Loucy (cell line): Measurements from ENCODE around the gene PLCG2.

Source experiments
- H2AFZ ChIP-seq: fragments of 200-600 bp; sonication (generic); 2 replicates; pipeline ENCODE4 v1.6.0; 2016; ENCODE audit warnings: antibody characterized with exemption, mild to moderate bottlenecking, low read length, moderate library complexity
- H3F3A ChIP-seq: fragments of 200-600 bp; 2 replicates; pipeline ENCODE4 v1.6.0; 2016; ENCODE audit warnings: antibody characterized with exemption, low read depth, mild to moderate bottlenecking
- H3K27me3 ChIP-seq: fragments of 200-600 bp; sonication (generic); 2 replicates; pipeline ENCODE4 v1.6.1; 2014; ENCODE audit warnings: low read length, mild to moderate bottlenecking; ENCODE audit not compliant: insufficient read depth, poor library complexity, severe bottlenecking
- H3K36me3 ChIP-seq: fragments of 200-600 bp; sonication (generic); 2 replicates; pipeline ENCODE4 v1.6.1; 2016; ENCODE audit warnings: low read length; ENCODE audit not compliant: insufficient read depth
- H3K4me1 ChIP-seq: fragments of 200-600 bp; sonication (generic); 2 replicates; pipeline ENCODE4 v1.5.1; 2014; ENCODE audit warnings: low read length, mild to moderate bottlenecking; ENCODE audit not compliant: insufficient read depth, poor library complexity, severe bottlenecking
- H3K4me2 ChIP-seq: fragments of 200-600 bp; sonication (generic); 2 replicates; pipeline ENCODE4 v1.6.0; 2014; ENCODE audit warnings: antibody characterized with exemption, low read length, low read depth, mild to moderate bottlenecking; ENCODE audit not compliant: poor library complexity, severe bottlenecking
- H3K4me3 ChIP-seq: fragments of 200-600 bp; sonication (generic); 2 replicates; pipeline ENCODE4 v1.5.1; 2014; ENCODE audit warnings: low read length, mild to moderate bottlenecking, mixed read lengths; ENCODE audit not compliant: poor library complexity, severe bottlenecking
- H3K79me2 ChIP-seq: fragments of 200-600 bp; sonication (generic); 2 replicates; pipeline ENCODE4 v1.6.1; 2014; ENCODE audit warnings: low read length; ENCODE audit not compliant: insufficient read depth
- H3K9ac ChIP-seq: fragments of 200-600 bp; sonication (generic); 2 replicates; pipeline ENCODE4 v1.6.0; 2014; ENCODE audit warnings: mild to moderate bottlenecking, low read depth, low read length, moderate library complexity; ENCODE audit not compliant: poor library complexity, severe bottlenecking
- H3K9me2 ChIP-seq: fragments of 200-600 bp; sonication (generic); replicated peaks from 2 replicates; pipeline ENCODE4 v1.6.1; 2016; ENCODE audit warnings: low read depth, low read length, mixed read lengths
- H3K9me3 ChIP-seq: fragments of 200-600 bp; sonication (generic); 2 replicates; pipeline ENCODE4 v1.6.1; 2014; ENCODE audit warnings: mild to moderate bottlenecking, antibody characterized with exemption, low read length, low read depth; ENCODE audit not compliant: insufficient read depth
- H4K20me1 ChIP-seq: fragments of 200-600 bp; sonication (generic); 2 replicates; pipeline ENCODE4 v1.6.0; 2014; ENCODE audit warnings: antibody characterized with exemption, low read length, mild to moderate bottlenecking; ENCODE audit not compliant: insufficient read depth, poor library complexity, severe bottlenecking
- EZH2phosphoT487 ChIP-seq: fragments of 200-600 bp; IDR thresholded peaks from 2 replicates; pipeline ENCODE4 v1.6.1; 2018; ENCODE audit warnings: antibody characterized with exemption, mild to moderate bottlenecking, moderate library complexity, borderline replicate concordance
- TF ChIP-seq, protein P1 (sequence below): fragments of 200-600 bp; sonication (generic); conservative IDR thresholded peaks from 2 replicates; pipeline ENCODE4 v1.5.1; 2014; ENCODE audit warnings: mild to moderate bottlenecking, antibody characterized with exemption, low read length

Gene PLCG2

DNA sequence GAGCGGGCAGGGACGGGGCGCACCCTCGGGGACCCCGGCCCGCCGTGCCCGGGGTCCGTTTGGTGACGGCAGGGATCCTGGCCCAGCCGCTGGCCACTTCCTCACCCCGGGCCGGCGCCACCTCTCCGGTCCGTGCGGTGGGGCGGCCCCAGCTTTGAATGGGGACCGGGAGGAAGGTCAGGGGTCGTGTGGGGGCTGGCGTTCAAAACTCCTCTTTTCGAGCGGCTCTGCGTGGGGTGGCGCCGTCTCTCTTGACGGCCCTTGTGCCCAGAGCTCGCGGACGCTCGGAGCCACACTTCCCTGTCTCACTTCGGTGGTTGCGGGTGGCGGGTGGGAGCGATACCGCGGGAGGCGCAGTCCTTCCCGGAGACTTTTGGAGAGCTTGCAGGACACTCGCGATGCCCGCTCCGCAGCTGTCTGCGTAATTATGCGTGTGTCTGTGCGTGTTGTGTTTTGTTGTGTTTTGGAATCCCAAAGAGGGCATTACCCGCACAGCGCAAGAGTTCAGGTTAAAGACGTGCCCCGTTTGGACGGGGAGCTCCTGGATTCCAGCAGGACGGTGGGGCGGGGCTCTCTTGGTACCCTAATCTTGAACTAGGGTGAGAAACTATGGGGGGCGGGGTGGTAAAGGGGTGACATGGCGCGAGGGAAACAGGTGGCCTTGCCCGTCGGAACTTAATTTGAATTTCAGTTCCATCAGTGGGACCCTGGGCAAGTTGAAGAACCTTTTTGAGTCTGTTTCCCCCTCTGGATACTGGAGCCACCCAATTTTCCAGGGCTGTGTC lies 637 bp downstream of the PLCG2 start:
- Histone ChIP-seq H3K27me3 (no peaks in the 10 kb centered on the region), H3F3A (0 out of 2 replicates have a peak, but pooled peaks cover 3% of the 10 kb centered on the region), H2AFZ (peak overlapping the region; percentile 67; the same call in 1 of the 2 replicates), H3K9me3 (no peaks in the 10 kb centered on the region), H3K36me3 (no peaks in the 10 kb centered on the region), H3K4me1 (peaks cover 34% of the 10 kb centered on the region), H3K79me2 (peaks cover 15% of the 10 kb centered on the region; the same call in 1 of the 2 replicates), H3K9me2 (no peaks in the 10 kb centered on the region), H3K4me2 (peak overlapping the region; percentile 99), H3K4me3 (peak overlapping the region; percentile 89), H3K9ac (peak overlapping the region; percentile 74), H4K20me1 (no peaks in the 10 kb centered on the region)
- TF ChIP-seq, protein P1, sequence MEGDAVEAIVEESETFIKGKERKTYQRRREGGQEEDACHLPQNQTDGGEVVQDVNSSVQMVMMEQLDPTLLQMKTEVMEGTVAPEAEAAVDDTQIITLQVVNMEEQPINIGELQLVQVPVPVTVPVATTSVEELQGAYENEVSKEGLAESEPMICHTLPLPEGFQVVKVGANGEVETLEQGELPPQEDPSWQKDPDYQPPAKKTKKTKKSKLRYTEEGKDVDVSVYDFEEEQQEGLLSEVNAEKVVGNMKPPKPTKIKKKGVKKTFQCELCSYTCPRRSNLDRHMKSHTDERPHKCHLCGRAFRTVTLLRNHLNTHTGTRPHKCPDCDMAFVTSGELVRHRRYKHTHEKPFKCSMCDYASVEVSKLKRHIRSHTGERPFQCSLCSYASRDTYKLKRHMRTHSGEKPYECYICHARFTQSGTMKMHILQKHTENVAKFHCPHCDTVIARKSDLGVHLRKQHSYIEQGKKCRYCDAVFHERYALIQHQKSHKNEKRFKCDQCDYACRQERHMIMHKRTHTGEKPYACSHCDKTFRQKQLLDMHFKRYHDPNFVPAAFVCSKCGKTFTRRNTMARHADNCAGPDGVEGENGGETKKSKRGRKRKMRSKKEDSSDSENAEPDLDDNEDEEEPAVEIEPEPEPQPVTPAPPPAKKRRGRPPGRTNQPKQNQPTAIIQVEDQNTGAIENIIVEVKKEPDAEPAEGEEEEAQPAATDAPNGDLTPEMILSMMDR, result no peak
- no peak for TF ChIP-seq EZH2phosphoT487

DNA sequence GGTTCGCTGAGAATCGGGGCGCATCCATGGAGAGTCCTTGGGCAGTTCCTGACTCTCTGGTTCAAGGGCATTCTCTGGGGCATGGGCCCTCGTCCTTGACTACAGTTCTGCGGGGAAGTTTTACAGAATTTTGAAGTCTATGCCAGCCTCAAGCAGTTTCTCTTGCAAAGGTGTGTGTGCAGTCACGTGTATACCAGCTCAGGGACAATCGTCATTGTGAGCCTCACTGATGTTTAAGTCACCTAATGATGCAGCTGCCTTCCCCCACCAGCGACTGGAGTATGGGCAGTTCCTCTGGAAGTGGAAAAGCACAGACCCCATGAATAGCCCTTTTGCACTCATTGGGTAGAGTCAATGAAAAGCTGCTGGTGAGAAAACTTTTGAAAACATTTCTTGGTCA lies 1.3 kb downstream of the PLCG2 start:
- Histone ChIP-seq H3K27me3 (no peaks in the 10 kb centered on the region), H3K9ac (peak overlapping the region; percentile 74), H3K79me2 (peaks cover 21% of the 10 kb centered on the region; the same call in 1 of the 2 replicates)

DNA sequence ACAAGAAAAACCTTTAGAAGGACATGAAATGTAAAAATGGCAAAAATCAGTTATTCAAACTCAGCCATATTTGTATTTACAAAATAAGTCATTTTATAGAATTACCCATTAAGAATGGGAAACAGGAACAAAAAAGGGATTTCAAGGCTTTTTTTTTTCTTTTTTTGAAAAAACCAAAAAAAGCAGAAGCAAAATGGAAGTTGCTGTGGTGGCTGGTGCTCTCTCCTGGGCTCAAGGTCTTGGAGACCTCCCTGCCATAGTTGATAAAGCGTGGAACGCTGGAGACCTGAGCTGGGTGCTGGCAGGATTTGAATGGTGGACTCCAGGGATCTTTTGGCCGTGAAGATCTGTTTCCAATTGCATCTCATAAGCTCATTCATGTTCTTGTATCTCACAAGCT lies 3.1 kb downstream of the PLCG2 start:
- H3K4me1 ChIP-seq, result peaks cover 48% of the 10 kb centered on the region
- no peak overlapping the region for H3K9ac ChIP-seq
- no peaks in the 10 kb centered on the region for H3K36me3 ChIP-seq
- H3F3A ChIP-seq, result 0 out of 2 replicates have a peak, but pooled peaks cover 3% of the 10 kb centered on the region
- no peak overlapping the region for H2AFZ ChIP-seq
- no peak for TF ChIP-seq EZH2phosphoT487
- TF ChIP-seq, protein P1, result no peak
- peak overlapping the region; percentile 3 for H3K4me2 ChIP-seq
- no peaks in the 10 kb centered on the region for H3K27me3 ChIP-seq
- H3K79me2 ChIP-seq, result peaks cover 25% of the 10 kb centered on the region; the same call in 1 of the 2 replicates
- H3K9me3 ChIP-seq, result no peaks in the 10 kb centered on the region
- no peaks in the 10 kb centered on the region for H3K9me2 ChIP-seq
- H3K4me3 ChIP-seq, result no peak overlapping the region
- no peaks in the 10 kb centered on the region for H4K20me1 ChIP-seq

More for the DNA sequence above, 1.3 kb downstream of the PLCG2 start:
- Histone ChIP-seq H3K4me1 (peaks cover 36% of the 10 kb centered on the region), H3K9me3 (no peaks in the 10 kb centered on the region), H2AFZ (no peak overlapping the region), H3K9me2 (no peaks in the 10 kb centered on the region), H3K36me3 (no peaks in the 10 kb centered on the region), H3K4me2 (peak overlapping the region; percentile 99), H4K20me1 (no peaks in the 10 kb centered on the region), H3F3A (0 out of 2 replicates have a peak, but pooled peaks cover 3% of the 10 kb centered on the region), H3K4me3 (peak overlapping the region; percentile 89)
- no peak for TF ChIP-seq EZH2phosphoT487
- TF ChIP-seq, protein P1, result no peak
